Type B pancreatic cell (in vitro differentiated cells): Measurements from ENCODE around the gene ITSN1. TPM values are rescaled to one million over a fixed set of nuclear protein-coding genes. Genes with fewer than 3 reads are reported as not detected.

Source experiments
- DNase-seq: peaks from one replicate; pipeline ENCODE4 v3.0.0; 2021; ENCODE audit warnings: mixed read lengths; ENCODE audit not compliant: unreplicated experiment; ENCODE audit errors: extremely low spot score
- H3K27ac Mint-ChIP-seq: 2 replicates; pipeline ENCODE4 v1.8.0; 2021; ENCODE audit warnings: mild to moderate bottlenecking, mixed read lengths
- H3K27me3 Mint-ChIP-seq: 2 replicates; pipeline ENCODE4 v1.8.0; 2021; ENCODE audit warnings: mixed read lengths
- H3K36me3 Mint-ChIP-seq: 2 replicates; pipeline ENCODE4 v1.8.0; 2021; ENCODE audit warnings: mixed read lengths
- H3K4me1 Mint-ChIP-seq: one replicate; pipeline ENCODE4 v1.8.0; 2021; ENCODE audit warnings: mixed read lengths; ENCODE audit not compliant: unreplicated experiment
- H3K4me3 Mint-ChIP-seq: 2 replicates; pipeline ENCODE4 v1.8.0; 2021; ENCODE audit warnings: mild to moderate bottlenecking, mixed read lengths
- H3K9me3 Mint-ChIP-seq: 2 replicates; pipeline ENCODE4 v1.8.0; 2021; ENCODE audit warnings: mixed read lengths
- total RNA-seq: library from RNA; stranded (reverse); gene quantifications from 2 replicates; pipeline ENCODE4 v1.2.1, GENCODE V29; 2021; ENCODE audit warnings: low replicate concordance
- TF ChIP-seq, protein P1 (sequence below): fragments of 200-600 bp; sonication (generic); conservative IDR thresholded peaks from 2 replicates; pipeline ENCODE4 v1.5.0; 2021; ENCODE audit warnings: antibody characterized with exemption, mild to moderate bottlenecking

ITSN1 gene
- total RNA-seq, 1 donor from 2014 or later: 89.1 TPM

DNA sequence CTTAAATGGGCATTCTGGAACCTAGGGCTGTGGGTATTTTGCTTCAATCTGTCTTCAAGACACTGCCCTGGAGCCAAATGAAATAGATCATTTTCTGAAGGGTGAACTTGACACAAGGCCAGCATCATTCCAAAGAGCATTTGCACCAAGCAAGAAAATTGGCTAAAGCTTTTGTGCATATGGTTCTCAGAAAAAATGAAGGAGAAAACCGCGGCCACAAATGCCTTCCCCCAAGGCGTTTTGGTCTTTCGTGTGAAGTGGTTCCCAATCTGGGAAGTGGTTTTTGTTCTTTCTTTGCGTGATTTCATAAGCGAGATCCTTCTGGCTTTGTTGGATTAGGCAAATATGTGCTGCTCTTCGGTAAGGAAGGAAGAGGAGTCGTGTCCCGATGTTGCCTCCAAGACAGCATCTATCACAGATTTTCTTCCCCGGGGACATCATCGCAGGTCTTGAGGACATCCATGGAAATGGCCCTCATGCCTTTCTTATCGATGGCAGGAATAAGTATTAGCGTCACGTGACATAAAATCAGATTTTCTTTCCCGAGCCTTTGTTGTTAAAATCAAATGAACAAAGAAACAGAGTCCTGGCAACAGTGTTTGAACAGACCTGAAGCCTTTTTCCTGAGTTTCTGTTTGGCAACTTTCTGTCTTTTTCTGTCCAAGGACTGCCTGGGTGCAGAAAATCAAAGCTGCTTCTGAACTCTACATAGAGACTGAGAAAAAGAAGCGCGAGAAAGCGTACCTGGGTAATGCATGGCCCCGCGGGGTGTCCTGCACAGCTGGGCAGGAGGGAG lies 242.3 kb downstream of the ITSN1 start:
- H3K36me3 Mint-ChIP-seq: no peaks in the 10 kb centered on the region
- no peak overlapping the region for H3K4me3 Mint-ChIP-seq
- H3K4me1 Mint-ChIP-seq: peaks cover 27% of the 10 kb centered on the region
- H3K27ac Mint-ChIP-seq: no peak overlapping the region
- no peaks in the 10 kb centered on the region for H3K9me3 Mint-ChIP-seq
- TF ChIP-seq, protein P1, sequence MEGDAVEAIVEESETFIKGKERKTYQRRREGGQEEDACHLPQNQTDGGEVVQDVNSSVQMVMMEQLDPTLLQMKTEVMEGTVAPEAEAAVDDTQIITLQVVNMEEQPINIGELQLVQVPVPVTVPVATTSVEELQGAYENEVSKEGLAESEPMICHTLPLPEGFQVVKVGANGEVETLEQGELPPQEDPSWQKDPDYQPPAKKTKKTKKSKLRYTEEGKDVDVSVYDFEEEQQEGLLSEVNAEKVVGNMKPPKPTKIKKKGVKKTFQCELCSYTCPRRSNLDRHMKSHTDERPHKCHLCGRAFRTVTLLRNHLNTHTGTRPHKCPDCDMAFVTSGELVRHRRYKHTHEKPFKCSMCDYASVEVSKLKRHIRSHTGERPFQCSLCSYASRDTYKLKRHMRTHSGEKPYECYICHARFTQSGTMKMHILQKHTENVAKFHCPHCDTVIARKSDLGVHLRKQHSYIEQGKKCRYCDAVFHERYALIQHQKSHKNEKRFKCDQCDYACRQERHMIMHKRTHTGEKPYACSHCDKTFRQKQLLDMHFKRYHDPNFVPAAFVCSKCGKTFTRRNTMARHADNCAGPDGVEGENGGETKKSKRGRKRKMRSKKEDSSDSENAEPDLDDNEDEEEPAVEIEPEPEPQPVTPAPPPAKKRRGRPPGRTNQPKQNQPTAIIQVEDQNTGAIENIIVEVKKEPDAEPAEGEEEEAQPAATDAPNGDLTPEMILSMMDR: no peak
- H3K27me3 Mint-ChIP-seq: no peaks in the 10 kb centered on the region
- DNase-seq: no peak

DNA sequence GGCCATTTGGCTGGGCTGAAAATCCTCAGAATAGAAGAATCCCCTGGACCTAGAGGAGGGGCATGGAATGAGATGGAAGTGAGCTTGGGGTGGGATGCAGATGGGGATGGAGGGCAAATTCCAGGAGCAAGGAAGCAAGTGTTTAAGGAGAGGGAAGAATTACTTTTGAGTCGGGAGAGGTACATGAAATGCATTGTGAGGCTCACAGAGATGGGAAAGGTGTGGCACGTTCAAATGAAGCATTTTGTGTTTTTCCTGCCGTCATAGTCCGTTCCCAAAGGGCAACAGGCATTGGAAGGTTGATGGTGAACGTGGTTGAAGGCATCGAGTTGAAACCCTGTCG lies 242.8 kb downstream of the ITSN1 start:
- Mint-ChIP-seq H3K9me3 (no peaks in the 10 kb centered on the region), H3K27ac (no peak overlapping the region), H3K36me3 (no peaks in the 10 kb centered on the region), H3K4me3 (no peak overlapping the region), H3K27me3 (no peaks in the 10 kb centered on the region), H3K4me1 (peaks cover 27% of the 10 kb centered on the region)
- TF ChIP-seq, protein P1: no peak
- no peak for DNase-seq

DNA sequence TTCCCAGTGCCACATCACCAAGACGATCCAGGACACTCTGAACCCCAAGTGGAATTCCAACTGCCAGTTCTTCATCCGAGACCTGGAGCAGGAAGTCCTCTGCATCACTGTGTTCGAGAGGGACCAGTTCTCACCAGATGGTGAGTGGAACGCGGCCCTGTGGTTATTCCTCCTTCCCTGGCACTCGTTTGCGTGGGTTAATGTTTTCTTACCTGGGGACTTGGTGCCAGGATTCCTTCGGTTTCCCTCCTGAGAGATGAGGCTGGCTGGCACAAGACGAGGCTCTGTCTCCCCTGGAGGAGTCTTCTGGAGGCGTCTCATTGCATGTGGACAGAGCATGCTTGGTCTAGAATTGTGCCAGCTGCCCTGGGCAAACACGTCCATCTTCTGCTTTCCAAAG lies 244.0 kb downstream of the ITSN1 start:
- Mint-ChIP-seq H3K36me3 (no peaks in the 10 kb centered on the region), H3K9me3 (no peaks in the 10 kb centered on the region), H3K4me1 (peaks cover 27% of the 10 kb centered on the region), H3K27ac (no peak overlapping the region), H3K27me3 (no peaks in the 10 kb centered on the region), H3K4me3 (no peak overlapping the region)
- TF ChIP-seq, protein P1: no peak
- no peak for DNase-seq

DNA sequence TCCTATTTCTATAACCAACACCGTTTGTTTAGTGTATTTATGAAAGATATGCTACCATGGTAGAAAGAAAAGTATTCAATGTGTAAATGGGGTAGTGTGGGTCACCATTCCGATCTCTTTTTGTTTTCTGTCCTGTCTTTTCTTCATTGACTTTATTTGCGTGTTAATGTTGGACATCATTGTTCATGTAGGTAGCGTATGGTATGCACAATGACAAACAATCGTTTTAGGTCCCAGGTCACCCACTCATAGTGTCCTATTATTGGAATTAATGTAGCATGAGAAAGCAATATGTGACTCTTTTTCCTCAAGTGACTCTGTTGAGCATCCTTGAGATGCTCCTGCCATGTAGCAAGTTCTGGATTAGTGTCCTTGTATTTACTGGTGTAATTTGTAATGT lies 247.9 kb downstream of the ITSN1 start:
- no peaks in the 10 kb centered on the region for H3K9me3 Mint-ChIP-seq
- peaks cover 5% of the 10 kb centered on the region for H3K27me3 Mint-ChIP-seq
- DNase-seq: no peak
- TF ChIP-seq, protein P1: no peak
- H3K4me1 Mint-ChIP-seq: peaks cover 19% of the 10 kb centered on the region
- no peak overlapping the region for H3K27ac Mint-ChIP-seq
- H3K4me3 Mint-ChIP-seq: no peak overlapping the region
- H3K36me3 Mint-ChIP-seq: no peaks in the 10 kb centered on the region

DNA sequence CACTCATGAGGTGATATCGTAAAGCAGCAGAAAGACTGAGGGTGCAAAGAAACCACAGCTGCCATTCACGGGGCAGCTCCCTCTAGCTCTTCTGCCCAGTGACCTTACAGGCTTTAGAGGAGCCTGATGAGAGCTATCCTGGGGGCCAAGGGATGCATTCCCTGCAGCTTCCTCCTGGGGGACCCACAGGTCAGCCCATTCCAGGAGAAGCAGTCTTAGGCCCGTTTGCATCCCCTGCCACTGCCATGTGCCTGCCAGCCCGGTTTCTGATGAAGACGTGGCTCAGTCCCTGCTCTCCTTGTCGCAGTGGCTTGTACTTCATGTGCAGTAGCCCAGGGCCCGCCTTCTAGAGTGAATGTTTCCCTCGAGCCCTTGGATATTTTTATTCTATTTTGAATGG lies 250.6 kb downstream of the ITSN1 start:
- peaks cover 5% of the 10 kb centered on the region for H3K27me3 Mint-ChIP-seq
- H3K27ac Mint-ChIP-seq: no peak overlapping the region
- no peaks in the 10 kb centered on the region for H3K36me3 Mint-ChIP-seq
- no peaks in the 10 kb centered on the region for H3K9me3 Mint-ChIP-seq
- no peak for DNase-seq
- H3K4me1 Mint-ChIP-seq: peaks cover 29% of the 10 kb centered on the region
- TF ChIP-seq, protein P1: peak; percentile 28
- H3K4me3 Mint-ChIP-seq: no peak overlapping the region
